Mesendoderm (in vitro differentiated cells): Measurements from ENCODE around the gene SDC4.

Source experiments
- DNase-seq: peaks from one replicate; pipeline ENCODE4 v3.0.0; 2013
- H2AK5ac ChIP-seq: 2 replicates; pipeline ENCODE4 v1.6.1; 2013; ENCODE audit warnings: low read length, inconsistent platforms
- H2BK120ac ChIP-seq: 2 replicates; pipeline ENCODE4 v1.6.1; 2013; ENCODE audit warnings: low read depth, mild to moderate bottlenecking, low read length, moderate library complexity, mixed read lengths
- H2BK15ac ChIP-seq: replicated peaks from 2 replicates; pipeline ENCODE4 v1.6.1; 2013; ENCODE audit warnings: low read depth, mild to moderate bottlenecking, moderate library complexity
- H2BK5ac ChIP-seq: 2 replicates; pipeline ENCODE4 v1.6.1; 2013; ENCODE audit warnings: low read length, inconsistent platforms
- H3K18ac ChIP-seq: 2 replicates; pipeline ENCODE4 v1.6.1; 2013; ENCODE audit warnings: mild to moderate bottlenecking, low read length, mixed read lengths
- H3K23ac ChIP-seq: one replicate; pipeline ENCODE4 v1.6.1; 2013; ENCODE audit warnings: low read length
- H3K27ac ChIP-seq: 2 replicates; pipeline ENCODE4 v1.5.1; 2013; ENCODE audit warnings: low read depth, mild to moderate bottlenecking, inconsistent platforms, low read length, moderate library complexity
- H3K27me3 ChIP-seq: 2 replicates; pipeline ENCODE4 v1.6.1; 2013; ENCODE audit warnings: low read length, control low read depth, mild to moderate bottlenecking, inconsistent platforms; ENCODE audit not compliant: insufficient read depth, poor library complexity
- H3K36me3 ChIP-seq: 2 replicates; pipeline ENCODE4 v1.6.1; 2013; ENCODE audit warnings: low read length, inconsistent platforms; ENCODE audit not compliant: control insufficient read depth, insufficient read depth
- H3K4ac ChIP-seq: one replicate; pipeline ENCODE4 v1.6.1; 2013; ENCODE audit warnings: low read depth, mild to moderate bottlenecking, low read length, moderate library complexity
- H3K4me1 ChIP-seq: 2 replicates; pipeline ENCODE4 v1.6.1; 2013; ENCODE audit warnings: low read depth, low read length, inconsistent platforms; ENCODE audit not compliant: control insufficient read depth
- H3K4me2 ChIP-seq: 2 replicates; pipeline ENCODE4 v1.6.1; 2013; ENCODE audit warnings: low read length
- H3K4me3 ChIP-seq: 2 replicates; pipeline ENCODE4 v1.5.1; 2013; ENCODE audit warnings: mild to moderate bottlenecking, low read length
- H3K56ac ChIP-seq: one replicate; pipeline ENCODE4 v1.6.1; 2013; ENCODE audit warnings: low read length
- H3K79me1 ChIP-seq: 2 replicates; pipeline ENCODE4 v1.6.1; 2013; ENCODE audit warnings: low read length, inconsistent platforms
- H3K79me2 ChIP-seq: 2 replicates; pipeline ENCODE4 v1.6.1; 2013; ENCODE audit warnings: mild to moderate bottlenecking, low read length; ENCODE audit not compliant: control insufficient read depth, insufficient read depth
- H3K9ac ChIP-seq: 2 replicates; pipeline ENCODE4 v1.6.1; 2013; ENCODE audit warnings: low read length, inconsistent platforms
- H4K5ac ChIP-seq: one replicate; pipeline ENCODE4 v1.6.1; 2013; ENCODE audit warnings: low read length
- H4K8ac ChIP-seq: one replicate; pipeline ENCODE4 v1.6.1; 2013; ENCODE audit warnings: low read depth, mild to moderate bottlenecking, control low read depth, low read length, moderate library complexity
- WGBS: extraction: QIAGEN DNeasy Blood & Tissue Kit; methylation state at CpG from one replicate; pipeline ENCODE4 v1.1.7; 2013; ENCODE audit warnings: low lambda C conversion rate, missing lambda C conversion rate; ENCODE audit not compliant: insufficient coverage; ENCODE audit errors: extremely low coverage; 5-methylcytosine and 5-hydroxymethylcytosine counted together

SDC4 gene

GRCh38 chr20:45390931-45391330 lies 42.7 kb upstream of the SDC4 start:
- H3K4me3 ChIP-seq: no peak overlapping the region
- no peak overlapping the region for H2BK5ac ChIP-seq
- H3K36me3 ChIP-seq: no peaks in the 10 kb centered on the region
- H3K9ac ChIP-seq: no peak overlapping the region
- H4K8ac ChIP-seq: no peak overlapping the region
- no peak overlapping the region for H2BK120ac ChIP-seq
- no peak overlapping the region for H2BK15ac ChIP-seq
- H3K79me2 ChIP-seq: no peaks in the 10 kb centered on the region
- no peak overlapping the region for H3K18ac ChIP-seq
- H4K5ac ChIP-seq: no peak overlapping the region
- H3K23ac ChIP-seq: no peak overlapping the region
- H3K4ac ChIP-seq: no peak overlapping the region
- no CpG with 5 or more reads among the region's 2 CpGs for WGBS
- no peaks in the 10 kb centered on the region for H3K79me1 ChIP-seq
- no peaks in the 10 kb centered on the region for H3K27me3 ChIP-seq
- no peak overlapping the region for H3K4me2 ChIP-seq
- no peak overlapping the region for H2AK5ac ChIP-seq
- H3K56ac ChIP-seq: no peak overlapping the region
- no peak overlapping the region for H3K27ac ChIP-seq
- H3K4me1 ChIP-seq: no peaks in the 10 kb centered on the region
- DNase-seq: no peak

- no CpG with 5 or more reads among the region's 1 CpG for WGBS
Measured at GRCh38 chr20:45387274-45387673, 39.0 kb upstream of the SDC4 start.

GRCh38 chr20:45378191-45378590 lies 30.0 kb upstream of the SDC4 start, which contains the start of gene TP53TG5:
Gene TP53TG5, minus strand, starts transcription at chr20:45378325. Its CDS starts 89 bp downstream, at chr20:45378236.
- peak within 1 kb of the TSS; percentile 18 for H3K56ac ChIP-seq
- no peak within 1 kb of the TSS for H4K5ac ChIP-seq
- no peak within 1 kb of the TSS for H2BK15ac ChIP-seq
- no peak within 1 kb of the TSS for H3K4me3 ChIP-seq
- H3K4me2 ChIP-seq: no peak within 1 kb of the TSS
- no peaks in the 10 kb centered on the region for H3K79me2 ChIP-seq
- H3K79me1 ChIP-seq: no peaks in the 10 kb centered on the region
- peaks cover 7% of the 10 kb centered on the region for H3K4me1 ChIP-seq
- no peaks in the 10 kb centered on the region for H3K36me3 ChIP-seq
- H4K8ac ChIP-seq: no peak within 1 kb of the TSS
- peak; percentile 77 for DNase-seq
- H3K27ac ChIP-seq: peak within 1 kb of the TSS; percentile 51
- no peak within 1 kb of the TSS for H3K23ac ChIP-seq
- no peak within 1 kb of the TSS for H3K4ac ChIP-seq
- no peak within 1 kb of the TSS for H3K9ac ChIP-seq
- no CpG with 5 or more reads among the region's 1 CpG for WGBS
- H3K27me3 ChIP-seq: no peaks in the 10 kb centered on the region
- H2AK5ac ChIP-seq: no peak within 1 kb of the TSS
- H3K18ac ChIP-seq: peak within 1 kb of the TSS; percentile 24
- H2BK120ac ChIP-seq: no peak within 1 kb of the TSS
- H2BK5ac ChIP-seq: peak within 1 kb of the TSS; percentile 60

More at GRCh38 chr20:45387274-45387673, 39.0 kb upstream of the SDC4 start:
- Histone ChIP-seq H3K36me3 (no peaks in the 10 kb centered on the region), H3K9ac (no peak overlapping the region), H4K5ac (no peak overlapping the region), H3K4me1 (no peaks in the 10 kb centered on the region), H3K56ac (no peak overlapping the region), H3K79me2 (no peaks in the 10 kb centered on the region), H3K18ac (no peak overlapping the region), H3K4me3 (no peak overlapping the region), H2BK5ac (no peak overlapping the region), H3K27me3 (no peaks in the 10 kb centered on the region), H4K8ac (no peak overlapping the region), H3K23ac (no peak overlapping the region), H3K4ac (no peak overlapping the region), H3K79me1 (no peaks in the 10 kb centered on the region), H2BK15ac (no peak overlapping the region), H3K4me2 (no peak overlapping the region), H2AK5ac (no peak overlapping the region), H3K27ac (no peak overlapping the region), H2BK120ac (no peak overlapping the region)
- no peak for DNase-seq

- H3K9ac ChIP-seq: no peak overlapping the region
- no peak for DNase-seq
- H3K79me2 ChIP-seq: no peaks in the 10 kb centered on the region
- no peak overlapping the region for H3K4me3 ChIP-seq
- H3K4me2 ChIP-seq: no peak overlapping the region
- no peaks in the 10 kb centered on the region for H3K79me1 ChIP-seq
- H3K56ac ChIP-seq: peak overlapping the region; percentile 25
- peak overlapping the region; percentile 24 for H3K18ac ChIP-seq
- WGBS: no CpG with 5 or more reads among the region's 11 CpGs
- peak overlapping the region; percentile 51 for H3K27ac ChIP-seq
- no peak overlapping the region for H4K8ac ChIP-seq
- no peak overlapping the region for H2BK120ac ChIP-seq
- no peak overlapping the region for H2AK5ac ChIP-seq
- H3K23ac ChIP-seq: no peak overlapping the region
- peaks cover 11% of the 10 kb centered on the region for H3K4me1 ChIP-seq
- no peaks in the 10 kb centered on the region for H3K27me3 ChIP-seq
- no peak overlapping the region for H2BK15ac ChIP-seq
- H3K36me3 ChIP-seq: no peaks in the 10 kb centered on the region
- H4K5ac ChIP-seq: no peak overlapping the region
- no peak overlapping the region for H3K4ac ChIP-seq
- H2BK5ac ChIP-seq: no peak overlapping the region
Measured at GRCh38 chr20:45377269-45377668, 29.0 kb upstream of the SDC4 start.

GRCh38 chr20:45374966-45375365 lies 26.7 kb upstream of the SDC4 start:
- no peaks in the 10 kb centered on the region for H3K27me3 ChIP-seq
- no peak overlapping the region for H3K18ac ChIP-seq
- no peaks in the 10 kb centered on the region for H3K79me1 ChIP-seq
- H3K9ac ChIP-seq: no peak overlapping the region
- H3K27ac ChIP-seq: no peak overlapping the region
- no peak overlapping the region for H4K5ac ChIP-seq
- H3K36me3 ChIP-seq: no peaks in the 10 kb centered on the region
- H2BK5ac ChIP-seq: no peak overlapping the region
- H2BK120ac ChIP-seq: no peak overlapping the region
- H3K56ac ChIP-seq: no peak overlapping the region
- no peak for DNase-seq
- H2AK5ac ChIP-seq: no peak overlapping the region
- no peak overlapping the region for H3K23ac ChIP-seq
- H3K79me2 ChIP-seq: no peaks in the 10 kb centered on the region
- no peak overlapping the region for H3K4ac ChIP-seq
- H3K4me2 ChIP-seq: no peak overlapping the region
- peaks cover 11% of the 10 kb centered on the region for H3K4me1 ChIP-seq
- H2BK15ac ChIP-seq: no peak overlapping the region
- no peak overlapping the region for H3K4me3 ChIP-seq
- H4K8ac ChIP-seq: no peak overlapping the region
- WGBS: no CpG with 5 or more reads among the region's 14 CpGs

- Histone ChIP-seq H3K56ac (no peak overlapping the region), H3K79me1 (no peaks in the 10 kb centered on the region), H4K8ac (no peak overlapping the region), H3K4ac (no peak overlapping the region), H3K23ac (no peak overlapping the region), H3K9ac (no peak overlapping the region), H3K18ac (no peak overlapping the region), H3K4me3 (no peak overlapping the region), H4K5ac (no peak overlapping the region), H3K79me2 (no peaks in the 10 kb centered on the region), H2BK120ac (no peak overlapping the region), H3K27ac (no peak overlapping the region), H3K27me3 (no peaks in the 10 kb centered on the region), H2BK15ac (no peak overlapping the region), H2BK5ac (no peak overlapping the region), H3K4me2 (no peak overlapping the region), H3K36me3 (no peaks in the 10 kb centered on the region), H3K4me1 (peaks cover 11% of the 10 kb centered on the region), H2AK5ac (no peak overlapping the region)
- no peak for DNase-seq
- WGBS: no CpG with 5 or more reads among the region's 9 CpGs
Measured at GRCh38 chr20:45374101-45374467, 25.9 kb upstream of the SDC4 start.
